Measurements from ENCODE around the gene ACKR3.

The ACKR3 gene

DNA sequence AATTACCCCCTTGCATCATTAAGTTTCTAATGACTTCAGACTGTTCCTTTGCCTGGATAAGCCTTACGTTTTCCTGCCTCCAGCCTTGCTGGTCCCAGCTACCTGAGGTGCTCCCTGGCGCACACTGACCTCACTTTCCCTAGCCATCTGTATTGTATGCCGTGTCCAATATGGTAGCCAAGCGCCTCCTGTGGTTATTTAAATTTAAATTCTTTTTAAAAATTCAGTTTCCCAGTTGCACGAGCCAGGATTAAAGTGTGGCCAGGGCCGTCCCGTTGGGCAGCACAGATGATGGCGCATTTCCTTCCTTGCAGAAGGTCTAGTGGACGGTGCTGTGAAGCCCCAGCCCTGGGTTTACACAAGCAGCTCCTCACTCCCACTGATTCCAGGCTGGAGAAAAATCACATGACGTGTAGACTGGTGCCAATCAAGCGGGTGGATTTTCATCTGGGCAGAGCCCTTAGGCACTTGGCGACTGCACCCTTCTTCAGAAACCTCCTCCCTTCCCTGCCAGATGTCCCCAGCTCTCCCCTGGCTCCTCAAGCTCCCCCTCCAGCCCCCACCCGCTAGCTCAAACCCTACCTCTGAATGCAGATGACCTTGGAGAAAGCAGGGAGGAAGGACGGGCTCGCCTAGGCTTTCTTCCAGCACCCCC, 33.9 kb downstream of the ACKR3 start:
- TF ChIP-seq CTCF (IDR thresholded peaks at IDR 0.05; ENCODE audit: extremely low read depth, insufficient read depth, missing control alignments) = no peak
- DNase-seq (ENCODE audit: low spot score) = no peak
- in situ Hi-C loops (cut with MboI; ENCODE audit: low pct_unique_long_range_greater_than_20kb, low sequenced_read_pairs, unreplicated experiment) = no loop called here

DNA sequence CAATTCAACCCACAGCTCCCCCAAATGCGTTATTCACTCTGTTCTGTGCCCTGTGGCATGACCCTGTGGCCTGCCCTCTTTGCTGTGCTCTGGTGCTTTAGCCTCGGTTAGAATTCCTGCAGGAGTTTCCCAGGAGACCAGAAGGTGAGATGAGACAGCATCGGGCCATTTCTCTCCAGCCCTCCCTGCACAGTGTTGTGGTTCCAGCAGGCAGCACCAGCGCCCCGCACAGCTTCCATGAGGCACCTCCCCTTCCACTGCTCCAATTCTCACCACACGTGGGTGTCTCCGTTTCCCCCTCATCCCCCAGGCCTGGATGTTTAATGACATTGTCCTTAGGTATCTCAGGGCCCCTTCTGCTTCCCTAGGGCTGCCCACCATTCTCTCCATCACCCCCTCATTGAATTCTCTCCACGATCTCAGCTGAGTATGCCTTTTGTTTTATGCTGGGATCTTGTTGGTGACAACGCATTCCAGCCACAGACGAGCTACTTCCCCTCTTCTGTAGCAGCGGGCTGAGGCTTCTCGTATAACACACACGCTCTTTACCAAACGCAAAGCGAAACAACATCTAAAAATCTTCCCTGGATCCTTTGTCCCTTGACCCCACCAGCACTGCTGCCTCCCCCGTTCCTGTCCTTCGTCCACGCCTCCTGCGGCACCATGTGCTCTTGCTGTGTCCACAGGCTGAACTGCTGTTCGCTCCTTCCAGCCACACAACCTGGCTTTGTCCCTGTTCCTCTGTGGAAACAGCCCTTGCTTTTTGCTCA, 35.1 kb downstream of the ACKR3 start:
- no peak for DNase-seq (ENCODE audit: low spot score)
- no peak for TF ChIP-seq CTCF (IDR thresholded peaks at IDR 0.05; ENCODE audit: extremely low read depth, insufficient read depth, missing control alignments)
- in situ Hi-C loops (cut with MboI; ENCODE audit: low pct_unique_long_range_greater_than_20kb, low sequenced_read_pairs, unreplicated experiment) = no loop called here

- TF ChIP-seq CTCF (IDR thresholded peaks at IDR 0.05; ENCODE audit: extremely low read depth, insufficient read depth, missing control alignments) = no peak
- in situ Hi-C loops (cut with MboI; ENCODE audit: low pct_unique_long_range_greater_than_20kb, low sequenced_read_pairs, unreplicated experiment) = no loop called here
- no peak for DNase-seq (ENCODE audit: low spot score)
These were observed 35.7 kb downstream of the ACKR3 start for GRCh38 chr2:236605345-236605734.

DNA sequence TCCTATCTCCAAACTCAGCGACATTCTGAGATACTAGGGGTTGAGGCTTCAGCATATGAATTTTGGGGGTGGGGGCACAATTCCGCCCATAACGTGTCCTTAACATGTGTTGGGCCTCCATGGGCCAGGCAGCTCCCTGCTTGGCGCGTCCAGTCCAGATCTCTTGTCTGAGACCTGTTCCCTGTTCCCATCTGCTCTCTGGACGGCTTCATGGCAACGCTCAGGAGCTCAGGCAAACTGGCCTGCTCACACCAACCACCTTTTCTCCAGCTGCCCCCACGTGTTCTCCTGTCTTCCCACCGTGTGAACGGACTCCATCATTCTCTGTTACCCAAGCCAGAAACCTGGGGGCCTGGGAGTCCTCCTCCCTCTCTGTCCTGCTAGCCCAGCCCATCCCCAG, 36.4 kb downstream of the ACKR3 start:
- in situ Hi-C loops (cut with MboI; ENCODE audit: low pct_unique_long_range_greater_than_20kb, low sequenced_read_pairs, unreplicated experiment) = no loop called here
- TF ChIP-seq CTCF (IDR thresholded peaks at IDR 0.05; ENCODE audit: extremely low read depth, insufficient read depth, missing control alignments) = no peak
- DNase-seq (ENCODE audit: low spot score) = no peak

- DNase-seq (ENCODE audit: low spot score) = no peak
- in situ Hi-C loops (cut with MboI; ENCODE audit: low pct_unique_long_range_greater_than_20kb, low sequenced_read_pairs, unreplicated experiment) = no loop called here
- TF ChIP-seq CTCF (IDR thresholded peaks at IDR 0.05; ENCODE audit: extremely low read depth, insufficient read depth, missing control alignments) = peak; percentile 4
These were observed 38.0 kb downstream of the ACKR3 start for GRCh38 chr2:236607471-236608187.

- TF ChIP-seq CTCF (IDR thresholded peaks at IDR 0.05; ENCODE audit: extremely low read depth, insufficient read depth, missing control alignments) = no peak
- in situ Hi-C loops (cut with MboI; ENCODE audit: low pct_unique_long_range_greater_than_20kb, low sequenced_read_pairs, unreplicated experiment) = no loop called here
- DNase-seq (ENCODE audit: low spot score) = no peak
These were observed 38.5 kb downstream of the ACKR3 start for GRCh38 chr2:236608188-236608525.

Data from GM13977 (cell line).